Activated CD4-positive, alpha-beta T cell treated with anti-CD3 and anti-CD28 coated beads for 48 hours (primary cell): ENCODE measurements around the gene DUSP16.
"Not testable (repeated sequence)": the region's sequence is repeated elsewhere in the genome, so short reads cannot be mapped to it uniquely, and the experiment has no call there.

Source experiments
- DNase-seq: peaks from one replicate; pipeline ENCODE4 v3.0.0-alpha.2; 2020

Gene DUSP16

GRCh38 chr12:12562585-12563261 is at the start of gene DUSP16:
Gene DUSP16, minus strand, starts transcription at chr12:12562863. Its CDS starts 41,765 bp downstream, at chr12:12521098.
- DNase-seq = peak; percentile 74

GRCh38 chr12:12612358-12612757 is 49.7 kb upstream of the DUSP16 start:
- no peak for DNase-seq

- DNase-seq = peak; percentile 92
These were observed 49.0 kb upstream of the DUSP16 start, which contains the start of gene CREBL2 for GRCh38 chr12:12611512-12612306. Gene CREBL2, plus strand, starts transcription at chr12:12611876. Its CDS starts 297 bp downstream, at chr12:12612173.

- DNase-seq = no peak
These were observed 48.0 kb upstream of the DUSP16 start for GRCh38 chr12:12610711-12611110.

GRCh38 chr12:12609692-12610091 is 47.0 kb upstream of the DUSP16 start:
- no peak for DNase-seq

GRCh38 chr12:12608557-12608957 is 45.9 kb upstream of the DUSP16 start:
- peak; percentile 21 for DNase-seq

- DNase-seq = no peak
These were observed 44.3 kb upstream of the DUSP16 start for GRCh38 chr12:12606781-12607589.

GRCh38 chr12:12604740-12605139 is 42.1 kb upstream of the DUSP16 start:
- DNase-seq = no peak

- DNase-seq = no peak
These were observed 38.0 kb upstream of the DUSP16 start for GRCh38 chr12:12600659-12601058.

GRCh38 chr12:12599750-12600643 is 37.3 kb upstream of the DUSP16 start:
- no peak for DNase-seq

- DNase-seq = no peak
These were observed 36.2 kb upstream of the DUSP16 start for GRCh38 chr12:12598864-12599263.

- not testable (repeated sequence) for DNase-seq
These were observed 33.9 kb upstream of the DUSP16 start for GRCh38 chr12:12596598-12596997.

GRCh38 chr12:12595929-12596328 is 33.3 kb upstream of the DUSP16 start:
- DNase-seq = not testable (repeated sequence)

GRCh38 chr12:12592930-12593329 is 30.3 kb upstream of the DUSP16 start:
- no peak for DNase-seq

- DNase-seq = no peak
These were observed 28.3 kb upstream of the DUSP16 start for GRCh38 chr12:12590961-12591360.

- DNase-seq = not testable (repeated sequence)
These were observed 25.8 kb upstream of the DUSP16 start for GRCh38 chr12:12588436-12588835.

- DNase-seq = no peak
These were observed 25.2 kb upstream of the DUSP16 start for GRCh38 chr12:12587878-12588277.

GRCh38 chr12:12586879-12587675 is 24.4 kb upstream of the DUSP16 start:
- no peak for DNase-seq

GRCh38 chr12:12585115-12585863 is 22.6 kb upstream of the DUSP16 start:
- no peak for DNase-seq

GRCh38 chr12:12583510-12584178 is 21.0 kb upstream of the DUSP16 start:
- no peak for DNase-seq
